Activated CD4-positive, alpha-beta T cell treated with anti-CD3 and anti-CD28 coated beads, Interleukin-2, amount 50 U/mL, for 16 hours (primary cell): Measurements from ENCODE around the gene LAMA2.

Source experiments
- DNase-seq: peaks from one replicate; pipeline ENCODE4 v3.0.0-alpha.2; 2020

The LAMA2 gene

GRCh38 chr6:129552413-129552812 lies 669.5 kb downstream of the LAMA2 start:
- DNase-seq, result no peak

GRCh38 chr6:129555206-129555832 lies 672.4 kb downstream of the LAMA2 start:
- no peak for DNase-seq

DNA sequence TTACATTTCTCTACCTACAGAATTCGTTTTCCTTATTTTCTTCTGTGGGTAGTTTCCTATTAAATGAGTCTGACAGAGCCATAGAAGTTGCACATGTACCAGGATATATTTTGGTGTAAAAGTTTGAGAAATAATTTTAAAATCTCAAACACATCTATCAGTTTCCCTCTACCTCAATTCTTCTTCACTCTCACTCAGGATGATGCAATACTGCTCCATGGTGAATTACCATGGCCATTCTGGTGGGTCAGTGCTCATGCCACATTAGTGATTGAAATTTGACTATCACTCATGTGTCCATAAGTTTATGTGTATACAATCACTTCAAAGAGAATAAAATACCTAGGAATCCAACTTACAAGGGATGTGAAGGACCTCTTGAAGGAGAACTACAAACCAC lies 675.3 kb downstream of the LAMA2 start:
- no peak for DNase-seq

DNA sequence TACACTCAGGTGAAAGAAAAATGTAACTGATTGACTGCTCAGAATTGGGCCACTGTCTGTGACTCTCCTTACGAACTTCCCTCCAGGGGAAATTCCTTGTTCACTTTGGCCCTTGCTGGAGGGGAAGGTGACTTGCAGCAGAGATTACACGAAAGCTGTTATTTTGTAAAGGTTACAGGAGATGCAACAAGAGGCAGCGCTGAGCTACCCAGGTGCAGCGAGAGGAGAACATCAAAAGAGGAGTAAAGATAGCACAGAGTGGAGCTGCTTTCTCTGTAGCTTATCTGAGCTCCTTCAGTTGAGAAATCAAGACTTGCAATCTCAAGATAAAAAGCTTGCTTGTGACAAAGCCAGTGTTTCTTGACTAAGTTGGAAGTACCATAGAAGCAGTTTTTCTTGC lies 682.4 kb downstream of the LAMA2 start:
- no peak for DNase-seq

DNA sequence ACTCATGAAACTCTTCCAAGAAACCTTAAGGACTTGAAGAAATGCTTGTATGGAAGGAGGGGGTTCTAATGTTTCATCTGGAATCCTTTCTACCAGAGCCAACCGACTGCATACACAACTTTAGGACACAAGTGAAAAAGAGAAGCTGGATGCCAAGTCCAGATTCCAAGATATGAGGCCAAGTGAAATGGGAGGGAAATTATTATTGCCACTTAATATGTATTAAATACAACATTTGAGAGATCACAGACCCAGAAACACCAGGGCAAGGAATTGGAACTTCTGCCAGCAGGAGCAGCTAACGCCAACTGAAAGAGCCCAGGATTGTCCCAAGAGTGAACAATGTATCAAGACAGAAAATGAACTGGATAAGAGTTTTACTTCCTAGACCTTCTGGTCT lies 682.9 kb downstream of the LAMA2 start:
- no peak for DNase-seq
